OCI-LY3 (cell line): ENCODE measurements around the gene ABCA4.

Experiments used
- CTCF ChIP-seq: fragments of 200-600, 300-600 bp; sonication (generic); IDR thresholded peaks from 2 replicates; pipeline ENCODE4 v1.5.1; 2014; ENCODE audit warnings: antibody characterized with exemption, low read length, low read depth
- EZH2phosphoT487 ChIP-seq: fragments of 200-600 bp; shearing (Covaris generic); IDR thresholded peaks from 2 replicates; pipeline ENCODE4 v1.6.1; 2018; ENCODE audit warnings: antibody characterized with exemption, mixed run types, low read depth

GRCh38 chr1:94050254-94050653, 70.7 kb downstream of the ABCA4 start:
- TF ChIP-seq CTCF (no peak), EZH2phosphoT487 (no peak)
